HEK293T (cell line): Measurements from ENCODE around the gene RRP9.

Experiments
- ARNT ChIP-seq: fragments of 450-650 bp; IDR thresholded peaks from 2 replicates; pipeline ENCODE4 v1.6.1; 2017; ENCODE audit warnings: mild to moderate bottlenecking
- BHLHE40 ChIP-seq: fragments of 450-650 bp; IDR thresholded peaks from 2 replicates; pipeline ENCODE4 v1.6.1; 2016; ENCODE audit warnings: mild to moderate bottlenecking, moderate library complexity, borderline replicate concordance
- ELF4 ChIP-seq: fragments of 450-650 bp; IDR thresholded peaks from 2 replicates; pipeline ENCODE4 v1.6.1; 2017; ENCODE audit warnings: antibody characterized with exemption
- FOXA1 ChIP-seq: fragments of 450-650 bp; IDR thresholded peaks from 2 replicates; pipeline ENCODE4 v1.6.1; 2016; ENCODE audit warnings: mild to moderate bottlenecking
- FOXK2 ChIP-seq: fragments of 450-650 bp; IDR thresholded peaks from 2 replicates; pipeline ENCODE4 v1.6.1; 2016; ENCODE audit warnings: mild to moderate bottlenecking
- HDGF ChIP-seq: fragments of 450-650 bp; IDR thresholded peaks from 2 replicates; pipeline ENCODE4 v1.6.1; 2017; ENCODE audit warnings: antibody characterized with exemption, borderline replicate concordance
- LEF1 ChIP-seq: fragments of 450-650 bp; IDR thresholded peaks from 2 replicates; pipeline ENCODE4 v1.6.1; 2017; ENCODE audit warnings: mild to moderate bottlenecking, borderline replicate concordance
- NFRKB ChIP-seq: fragments of 450-650 bp; IDR thresholded peaks from 2 replicates; pipeline ENCODE4 v1.6.1; 2016; ENCODE audit warnings: mild to moderate bottlenecking, moderate library complexity
- PKNOX1 ChIP-seq: fragments of 450-650 bp; IDR thresholded peaks from 2 replicates; pipeline ENCODE4 v1.6.1; 2016
- SP1 ChIP-seq: fragments of 450-650 bp; IDR thresholded peaks from 2 replicates; pipeline ENCODE4 v1.6.1; 2017
- SUZ12 ChIP-seq: fragments of 450-650 bp; IDR thresholded peaks from 2 replicates; pipeline ENCODE4 v1.6.1; 2016; ENCODE audit warnings: mild to moderate bottlenecking
- TARDBP ChIP-seq: fragments of 450-650 bp; IDR thresholded peaks from 2 replicates; pipeline ENCODE4 v1.6.1; 2016

GRCh38 chr3:51967384-51968169 lies 25.9 kb upstream of the RRP9 start, which contains the start of gene PCBP4:
- TF ChIP-seq ARNT (no peak), FOXK2 (no peak), SP1 (no peak), PKNOX1 (no peak), SUZ12 (no peak), NFRKB (no peak), BHLHE40 (no peak), TARDBP (no peak), HDGF (no peak), FOXA1 (no peak), LEF1 (no peak), ELF4 (no peak)
